GM12878 (cell line): ENCODE results near the gene FAM9A. TPM values are rescaled to one million over a fixed set of nuclear protein-coding genes. Genes with fewer than 3 reads are reported as not detected.
A peak's percentile ranks its signal among the peaks of the same experiment; 100 is the strongest.

Experiments
- ATAC-seq: fragments of 200-7000 bp; cut with Tn5 transposase; 3 replicates; pipeline ENCODE4 v1.9.1; 2020; ENCODE audit warnings: mild to moderate bottlenecking, moderate library complexity
- BruUV-seq: library from RNA; stranded (reverse); fragments of 400-500 nt; replicated peaks from 2 replicates; lab custom pipeline; 2021; lab: Mats Ljungman, UMichigan
- CTCF ChIA-PET: fragments of 300-600 bp; sonication (Branson Sonifier 250); formaldehyde crosslinking; extraction: SDS; loops from one replicate; lab custom pipeline; 2021; ENCODE audit warnings: inconsistent platforms; lab: Yijun Ruan, JAX
- POLR2A ChIA-PET: fragments of 350-600 bp; formaldehyde crosslinking; extraction: SDS; loops from one replicate; lab custom pipeline; 2021; ENCODE audit warnings: inconsistent platforms; lab: Charles Lee
- RAD21 ChIA-PET: fragments of 300-600 bp; sonication (Branson Sonifier 250); formaldehyde crosslinking; loops from one replicate; lab custom pipeline; 2023; ENCODE audit warnings: antibody characterized with exemption; ENCODE audit not compliant: unreplicated experiment; lab: Charles Lee
- SMC1A ChIA-PET: fragments of 300-600 bp; sonication (Branson Sonifier 250); formaldehyde crosslinking; loops from one replicate; lab custom pipeline; 2023; ENCODE audit not compliant: unreplicated experiment, uncharacterized antibody; lab: Charles Lee
- DNase-seq: peaks from one replicate; pipeline ENCODE4 v3.0.0-alpha.2; 2011; ENCODE audit warnings: low read depth, low spot score
- FAIRE-seq: peaks from 3 replicates; lab custom pipeline; 2011; peaks lifted over from hg19 to GRCh38; lab: Jason Lieb, UNC
- H2AFZ ChIP-seq: 2 replicates; pipeline ENCODE4 v1.6.0; 2011; ENCODE audit warnings: low read depth, low read length, control low read depth; ENCODE audit not compliant: control insufficient read depth
- H3K27ac ChIP-seq: 2 replicates; pipeline ENCODE4 v1.5.1; 2011; ENCODE audit warnings: control low read depth; ENCODE audit not compliant: control insufficient read depth, insufficient read depth
- H3K27me3 ChIP-seq, 2 experiments: replicated peaks in 1 of 2; 2 replicates each; pipeline versions ENCODE4 v1.6.0 to v1.6.1; 2011; ENCODE audit warnings: low read length in 1 of 2; ENCODE audit not compliant: control insufficient read depth in 2 of 2, insufficient read depth in 2 of 2
- H3K36me3 ChIP-seq, 2 experiments: 2 replicates each; pipeline ENCODE4 v1.5.1; 2011; ENCODE audit warnings: low read length in 1 of 2; ENCODE audit not compliant: control insufficient read depth in 2 of 2, insufficient read depth in 2 of 2
- H3K4me1 ChIP-seq: 2 replicates; pipeline ENCODE4 v1.6.1; 2011; ENCODE audit warnings: mild to moderate bottlenecking, low read length, moderate library complexity, mixed read lengths; ENCODE audit not compliant: control insufficient read depth, insufficient read depth
- H3K4me2 ChIP-seq: 2 replicates; pipeline ENCODE4 v1.6.0; 2011; ENCODE audit warnings: control low read depth; ENCODE audit not compliant: control insufficient read depth, insufficient read depth
- H3K4me3 ChIP-seq: fragments of 200-600 bp; sonication (generic); 2 replicates; pipeline ENCODE4 v1.5.1; 2016
- H3K79me2 ChIP-seq: 2 replicates; pipeline ENCODE4 v1.6.0; 2011; ENCODE audit warnings: low read length; ENCODE audit not compliant: control insufficient read depth, insufficient read depth
- H3K9ac ChIP-seq: 2 replicates; pipeline ENCODE4 v1.8.0; 2011; ENCODE audit warnings: low read length, control low read depth, mixed read lengths; ENCODE audit not compliant: control insufficient read depth, insufficient read depth
- H3K9me3 ChIP-seq: replicated peaks from 3 replicates; pipeline ENCODE4 v1.5.1; 2011; ENCODE audit warnings: mild to moderate bottlenecking, low read length; ENCODE audit not compliant: control insufficient read depth, insufficient read depth
- H4K20me1 ChIP-seq: 2 replicates; pipeline ENCODE4 v1.6.0; 2011; ENCODE audit not compliant: control insufficient read depth, insufficient read depth
- ATF2 ChIP-seq: IDR thresholded peaks from 2 replicates; pipeline ENCODE4 v1.6.1; 2012; ENCODE audit warnings: low read length, inconsistent platforms
- CTCF ChIP-seq, 3 experiments: IDR thresholded peaks in 2 of 3; conservative IDR thresholded peaks in 1 of 3; 2 replicates each; pipeline ENCODE4 v1.5.1; 2011; ENCODE audit warnings: low read depth in 3 of 3, low read length in 3 of 3, mild to moderate bottlenecking in 3 of 3, control low read depth in 2 of 3, moderate library complexity in 2 of 3, inconsistent platforms in 1 of 3, mixed read lengths in 1 of 3; ENCODE audit not compliant: control insufficient read depth in 2 of 3, insufficient read depth in 1 of 3; ENCODE audit errors: extremely low read depth in 1 of 3
- GABPA ChIP-seq: IDR thresholded peaks from 2 replicates; pipeline ENCODE4 v1.6.1; 2014; ENCODE audit warnings: antibody characterized with exemption, low read depth, mild to moderate bottlenecking, inconsistent platforms
- IRF3 ChIP-seq: fragments of 450-650 bp; IDR thresholded peaks from 2 replicates; pipeline ENCODE4 v1.6.1; 2014; ENCODE audit warnings: mild to moderate bottlenecking
- MEF2A ChIP-seq: IDR thresholded peaks from 2 replicates; pipeline ENCODE4 v1.6.1; 2011; ENCODE audit warnings: low read depth, mild to moderate bottlenecking, low read length, moderate library complexity; ENCODE audit not compliant: insufficient read depth
- MTA3 ChIP-seq: IDR thresholded peaks from 2 replicates; pipeline ENCODE4 v1.6.1; 2012; ENCODE audit warnings: low read length, inconsistent platforms, borderline replicate concordance
- PBX3 ChIP-seq: IDR thresholded peaks from 2 replicates; pipeline ENCODE4 v1.6.1; 2011; ENCODE audit warnings: mild to moderate bottlenecking, low read depth, low read length, moderate library complexity; ENCODE audit not compliant: insufficient replicate concordance
- RAD21 ChIP-seq: IDR thresholded peaks from 2 replicates; pipeline ENCODE4 v1.6.1; 2011; ENCODE audit warnings: mild to moderate bottlenecking, low read depth, low read length, moderate library complexity; ENCODE audit not compliant: insufficient read depth
- RAD51 ChIP-seq: fragments of 450-650 bp; IDR thresholded peaks from 2 replicates; pipeline ENCODE4 v1.6.1; 2016; ENCODE audit warnings: moderate library complexity, mild to moderate bottlenecking, inconsistent platforms
- RELB ChIP-seq: fragments of 450-650 bp; IDR thresholded peaks from 2 replicates; pipeline ENCODE4 v1.6.1; 2017; ENCODE audit warnings: low read depth, mild to moderate bottlenecking, moderate library complexity
- RFX5 ChIP-seq: IDR thresholded peaks from 2 replicates; pipeline ENCODE4 v1.6.1; 2011; ENCODE audit warnings: low read depth, low read length, improper control_type of control experiment
- RUNX3 ChIP-seq: IDR thresholded peaks from 2 replicates; pipeline ENCODE4 v1.6.1; 2012; ENCODE audit warnings: low read length, inconsistent platforms
- SMC3 ChIP-seq: IDR thresholded peaks from 2 replicates; pipeline ENCODE4 v1.6.1; 2011; ENCODE audit warnings: low read length, improper control_type of control experiment, borderline replicate concordance
- SRF ChIP-seq, 2 experiments: IDR thresholded peaks; 2 replicates each; pipeline ENCODE4 v1.6.1; 2011; ENCODE audit warnings: low read depth in 2 of 2, low read length in 2 of 2, mild to moderate bottlenecking in 1 of 2, moderate library complexity in 1 of 2
- in situ Hi-C: fragments of 300-500 bp; cut with MboI; formaldehyde crosslinking; loops from 9 replicates; pipeline ENCODE4 v1.14.3; 2018; ENCODE audit warnings: mixed read lengths
- intact Hi-C: fragments of 100-400 bp; cut with micrococcal nuclease; formaldehyde crosslinking; loops from one replicate; pipeline ENCODE4 v1.14.2; 2022; ENCODE audit not compliant: unreplicated experiment
- polyA plus RNA-seq, 11 experiments: library from polyadenylated mRNA; depleted of rRNA in 4 of 11; unstranded in 6 of 11; stranded (reverse) in 5 of 11; fragments of >200 nt; fragmentation: Nextera tagmentation in 4 of 11; fragmentation: Illumina TruSeq in 1 of 11; extraction: Ambion mirVana in 4 of 11; extraction: Trizol in 1 of 11; gene quantifications; 1 replicate in 1 of 11; 2 replicates in 10 of 11; pipeline versions ENCODE4 v1.2.1 to v1.2.3, GENCODE V29; 2011 to 2016; ENCODE audit warnings: inconsistent platforms in 2 of 11, missing spikeins in 2 of 11, low read depth in 1 of 11
- total RNA-seq, 4 experiments: library from RNA; depleted of rRNA in 3 of 4; stranded (reverse); fragments of >200 nt in 3 of 4; fragmentation: Illumina TruSeq in 1 of 4; extraction: Trizol in 1 of 4; gene quantifications; 2 replicates each; pipeline versions ENCODE4 v1.2.1 to v1.2.3, GENCODE V29; 2013 to 2021

FAM9A gene
- total and polyA plus RNA-seq, 10 of the 15 experiments (the other 5 are each of a cell fraction or from before 2014, with no cell fraction given), result not detected

- CTCF ChIA-PET, result interaction anchor here (0.8 to 2.9 kb wide), 15 partner anchors 10 to 894 kb away, joined by 3 to 16 read pairs (median 3); no protein-coding TSS in a partner anchor
- ATAC-seq (peak; percentile 79), FAIRE-seq (peak; percentile 83), DNase-seq (peak; percentile 4)
- H3K79me2 ChIP-seq, result no peaks in the 10 kb centered on the region
- no peak for TF ChIP-seq RAD51
- TF ChIP-seq SRF (IDR thresholded peaks at IDR 0.05; ENCODE audit: low read depth in 2 of 2, low read length in 2 of 2), result no peak
- TF ChIP-seq RUNX3, result peak; percentile 27; the same call in 1 of the 2 replicates
- TF ChIP-seq IRF3, result no peak
- peak; percentile 56 for TF ChIP-seq RAD21
- peak; percentile 69 to 84 (median 78) for TF ChIP-seq CTCF (IDR thresholded peaks at IDR 0.05 in 2 of 3, conservative IDR thresholded peaks at IDR 0.05 in 1 of 3; ENCODE audit: control insufficient read depth in 2 of 3, extremely low read depth in 1 of 3, insufficient read depth in 1 of 3, low read depth in 3 of 3, low read length in 3 of 3)
- no peak for TF ChIP-seq MEF2A
- TF ChIP-seq GABPA, result no peak
- TF ChIP-seq SMC3, result peak; percentile 53; the same call in 1 of the 2 replicates
- TF ChIP-seq MTA3, result no peak
- TF ChIP-seq ATF2, result no peak
- no peak for TF ChIP-seq PBX3
- no peak for TF ChIP-seq RFX5
- no peak for TF ChIP-seq RELB
- no peaks in the 10 kb centered on the region for H3K36me3 ChIP-seq
- POLR2A ChIA-PET, result no interaction called here
- no TSS peak for BruUV-seq
- H3K4me3 ChIP-seq, result no peak overlapping the region
- intact Hi-C loops, result loop anchor here (1.0 to 10.0 kb wide), 5 partner anchors 72 to 1302 kb away; no protein-coding TSS in a partner anchor
- H3K4me1 ChIP-seq, result no peaks in the 10 kb centered on the region
- H3K27ac ChIP-seq, result no peak overlapping the region
- no peak overlapping the region for H3K9ac ChIP-seq
- H3K9me3 ChIP-seq, result no peaks in the 10 kb centered on the region
- RAD21 ChIA-PET, result interaction anchor here (1.6 kb wide), 1 partner anchor 74 kb away, joined by 4 read pairs; no protein-coding TSS in a partner anchor
- no peak overlapping the region for H3K4me2 ChIP-seq
- no peak overlapping the region for H2AFZ ChIP-seq
- SMC1A ChIA-PET, result interaction anchor here (0.7 to 1.7 kb wide), 6 partner anchors 66 to 1061 kb away, joined by 3 to 5 read pairs (median 3); no protein-coding TSS in a partner anchor
- H3K27me3 ChIP-seq, result no peaks in the 10 kb centered on the region
- in situ Hi-C loops, result loop anchor here (5.0 to 25.0 kb wide), 3 partner anchors 821 to 1297 kb away; no protein-coding TSS in a partner anchor
- no peaks in the 10 kb centered on the region for H4K20me1 ChIP-seq
These were observed 14.4 kb upstream of the FAM9A start for GRCh38 chrX:8815460-8816065.
